ENCODE data around the gene OR8H3. TPM values are rescaled to one million over a fixed set of nuclear protein-coding genes. Genes with fewer than 3 reads are reported as not detected.
"Not testable (repeated sequence)": the region's sequence is repeated elsewhere in the genome, so short reads cannot be mapped to it uniquely, and the experiment has no call there.

OR8H3 gene, protein sequence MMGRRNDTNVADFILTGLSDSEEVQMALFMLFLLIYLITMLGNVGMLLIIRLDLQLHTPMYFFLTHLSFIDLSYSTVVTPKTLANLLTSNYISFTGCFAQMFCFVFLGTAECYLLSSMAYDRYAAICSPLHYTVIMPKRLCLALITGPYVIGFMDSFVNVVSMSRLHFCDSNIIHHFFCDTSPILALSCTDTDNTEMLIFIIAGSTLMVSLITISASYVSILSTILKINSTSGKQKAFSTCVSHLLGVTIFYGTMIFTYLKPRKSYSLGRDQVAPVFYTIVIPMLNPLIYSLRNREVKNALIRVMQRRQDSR
- total RNA-seq, result not detected

DNA sequence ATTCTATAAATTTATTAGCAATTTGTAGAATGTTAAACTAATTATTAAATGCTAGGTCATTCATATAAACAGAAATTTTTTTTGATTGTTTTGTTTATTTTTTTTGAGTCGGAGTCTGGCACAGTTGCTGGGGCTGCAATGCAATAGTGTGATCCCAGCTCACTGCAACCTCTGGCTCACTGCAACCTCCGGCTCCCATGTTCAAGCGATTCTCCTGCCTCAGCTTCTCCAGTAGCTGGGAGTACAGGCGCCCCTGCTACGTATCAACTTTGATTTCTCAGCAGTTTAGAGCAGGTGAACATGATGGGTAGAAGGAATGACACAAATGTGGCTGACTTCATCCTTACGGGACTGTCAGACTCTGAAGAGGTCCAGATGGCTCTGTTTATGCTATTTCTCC is at the start of gene OR8H3:
TSS of gene OR8H3 (plus strand) at position 301 of the 400 bp plus-strand sequence. CDS start at position 301, 0 bp downstream.
- no peaks in the 10 kb centered on the region for H3K27me3 ChIP-seq
- H3K4me3 ChIP-seq, result no peak within 1 kb of the TSS
- no peak within 1 kb of the TSS for H3K27ac ChIP-seq
- no peaks in the 10 kb centered on the region for H3K4me1 ChIP-seq
- no peaks in the 10 kb centered on the region for H3K36me3 ChIP-seq
- no peak for DNase-seq (ENCODE audit: extremely low spot score in 2 of 2)
- H3K9me3 ChIP-seq, result no peaks in the 10 kb centered on the region
- TF ChIP-seq POLR2A (IDR thresholded peaks at IDR 0.05) (no peak), POLR2AphosphoS5 (IDR thresholded peaks at IDR 0.05; ENCODE audit: insufficient read depth in 1 of 2, low read depth in 1 of 2) (no peak)
- TF ChIP-seq, protein P1, sequence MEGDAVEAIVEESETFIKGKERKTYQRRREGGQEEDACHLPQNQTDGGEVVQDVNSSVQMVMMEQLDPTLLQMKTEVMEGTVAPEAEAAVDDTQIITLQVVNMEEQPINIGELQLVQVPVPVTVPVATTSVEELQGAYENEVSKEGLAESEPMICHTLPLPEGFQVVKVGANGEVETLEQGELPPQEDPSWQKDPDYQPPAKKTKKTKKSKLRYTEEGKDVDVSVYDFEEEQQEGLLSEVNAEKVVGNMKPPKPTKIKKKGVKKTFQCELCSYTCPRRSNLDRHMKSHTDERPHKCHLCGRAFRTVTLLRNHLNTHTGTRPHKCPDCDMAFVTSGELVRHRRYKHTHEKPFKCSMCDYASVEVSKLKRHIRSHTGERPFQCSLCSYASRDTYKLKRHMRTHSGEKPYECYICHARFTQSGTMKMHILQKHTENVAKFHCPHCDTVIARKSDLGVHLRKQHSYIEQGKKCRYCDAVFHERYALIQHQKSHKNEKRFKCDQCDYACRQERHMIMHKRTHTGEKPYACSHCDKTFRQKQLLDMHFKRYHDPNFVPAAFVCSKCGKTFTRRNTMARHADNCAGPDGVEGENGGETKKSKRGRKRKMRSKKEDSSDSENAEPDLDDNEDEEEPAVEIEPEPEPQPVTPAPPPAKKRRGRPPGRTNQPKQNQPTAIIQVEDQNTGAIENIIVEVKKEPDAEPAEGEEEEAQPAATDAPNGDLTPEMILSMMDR (IDR thresholded peaks at IDR 0.05), result no peak
- intact Hi-C loops (cut with DNase I), result no loop called here

DNA sequence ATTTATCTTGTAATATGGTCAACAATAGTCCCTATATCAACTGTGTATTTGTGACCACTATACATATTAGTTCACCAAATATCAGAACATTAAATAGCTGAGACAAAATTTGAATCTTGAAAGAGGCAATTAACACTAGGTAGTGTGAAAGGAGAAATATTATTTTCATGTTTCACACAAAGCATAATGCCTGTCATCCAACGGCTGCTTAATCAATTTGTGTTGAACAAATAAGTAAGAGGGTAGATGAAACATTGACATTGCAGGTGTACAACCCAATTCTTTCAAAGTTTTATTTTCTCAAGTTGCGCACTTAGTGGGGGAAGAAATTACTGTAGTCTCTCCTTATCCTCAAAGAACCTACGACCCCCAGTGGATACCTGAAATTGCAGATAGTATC is 32.5 kb upstream of the OR8H3 start:
- H3K27ac ChIP-seq, result no peak overlapping the region
- H3K4me3 ChIP-seq, result no peak overlapping the region
- intact Hi-C loops (cut with DNase I), result no loop called here
- DNase-seq (ENCODE audit: extremely low spot score in 2 of 2), result no peak
- H3K36me3 ChIP-seq, result no peaks in the 10 kb centered on the region
- H3K27me3 ChIP-seq, result no peaks in the 10 kb centered on the region
- no peaks in the 10 kb centered on the region for H3K4me1 ChIP-seq
- no peak for TF ChIP-seq POLR2A (IDR thresholded peaks at IDR 0.05)
- TF ChIP-seq, protein P1 (IDR thresholded peaks at IDR 0.05), result no peak
- no peak for TF ChIP-seq POLR2AphosphoS5 (IDR thresholded peaks at IDR 0.05; ENCODE audit: insufficient read depth in 1 of 2, low read depth in 1 of 2)
- H3K9me3 ChIP-seq, result no peaks in the 10 kb centered on the region

- Histone ChIP-seq H3K27me3 (no peaks in the 10 kb centered on the region), H3K36me3 (no peaks in the 10 kb centered on the region)
Measured at GRCh38 chr11:56093008-56093407, 29.2 kb upstream of the OR8H3 start, which contains the start of gene OR8I2. OR8I2 (plus strand) TSS chr11:56093308; CDS start chr11:56093308, 0 bp downstream.

DNA sequence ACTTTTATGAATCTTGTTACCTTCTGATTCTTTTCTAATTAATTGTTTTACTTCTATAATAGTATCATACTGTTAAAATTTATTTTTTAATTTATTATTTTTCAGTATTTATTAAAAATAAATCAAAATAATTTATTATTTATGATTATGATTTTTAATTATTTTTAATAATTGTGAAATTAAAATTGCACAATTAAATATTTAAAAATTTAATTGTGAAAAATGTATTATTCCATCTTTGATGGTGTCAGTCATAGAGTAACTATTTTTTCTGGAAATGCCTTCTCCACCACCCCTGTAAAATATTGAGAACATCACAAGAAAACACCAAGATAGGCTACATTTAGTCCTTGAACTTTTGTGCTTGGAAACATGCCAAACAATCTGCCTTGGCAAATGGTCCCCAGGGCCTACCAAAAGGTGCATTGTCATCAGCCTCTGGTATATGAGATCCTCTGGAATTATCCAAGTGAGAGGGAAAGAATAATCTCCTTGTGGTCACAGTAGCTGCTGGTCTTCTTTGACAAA is 18.9 kb upstream of the OR8H3 start, which contains the start of gene OR8H2:
TSS of gene OR8H2 (plus strand) at position 478 of the 528 bp plus-strand sequence. CDS start 1,356 bp downstream, outside the sequence.
- no peaks in the 10 kb centered on the region for H3K36me3 ChIP-seq
- no peaks in the 10 kb centered on the region for H3K27me3 ChIP-seq
- H3K9me3 ChIP-seq, result no peaks in the 10 kb centered on the region
- DNase-seq (ENCODE audit: extremely low spot score in 2 of 2), result no peak
- H3K27ac ChIP-seq, result no peak within 1 kb of the TSS
- intact Hi-C loops (cut with DNase I), result no loop called here
- H3K4me1 ChIP-seq, result no peaks in the 10 kb centered on the region
- TF ChIP-seq POLR2A (IDR thresholded peaks at IDR 0.05) (no peak), POLR2AphosphoS5 (IDR thresholded peaks at IDR 0.05; ENCODE audit: insufficient read depth in 1 of 2, low read depth in 1 of 2) (no peak)
- TF ChIP-seq, protein P1 (IDR thresholded peaks at IDR 0.05), result no peak
- H3K4me3 ChIP-seq, result no peak within 1 kb of the TSS

More at GRCh38 chr11:56093008-56093407, 29.2 kb upstream of the OR8H3 start, which contains the start of gene OR8I2:
- Histone ChIP-seq H3K9me3 (no peaks in the 10 kb centered on the region), H3K4me3 (no peak within 1 kb of the TSS), H3K4me1 (no peaks in the 10 kb centered on the region), H3K27ac (no peak within 1 kb of the TSS)
- no peak for TF ChIP-seq POLR2A (IDR thresholded peaks at IDR 0.05)
- intact Hi-C loops (cut with DNase I), result no loop called here
- no peak for DNase-seq (ENCODE audit: extremely low spot score in 2 of 2)

GRCh38 chr11:56140151-56140661 is 18.0 kb downstream of the OR8H3 start, which contains the start of gene OR8J3:
OR8J3 (minus strand) TSS chr11:56140201; CDS start chr11:56137718, 2,483 bp downstream.
- Histone ChIP-seq H3K9me3 (no peaks in the 10 kb centered on the region), H3K4me1 (no peaks in the 10 kb centered on the region), H3K36me3 (no peaks in the 10 kb centered on the region), H3K4me3 (no peak within 1 kb of the TSS), H3K27ac (no peak within 1 kb of the TSS), H3K27me3 (no peaks in the 10 kb centered on the region)
- TF ChIP-seq, protein P1 (IDR thresholded peaks at IDR 0.05), result no peak
- no peak for TF ChIP-seq POLR2A (IDR thresholded peaks at IDR 0.05)
- no peak for TF ChIP-seq POLR2AphosphoS5 (IDR thresholded peaks at IDR 0.05; ENCODE audit: insufficient read depth in 1 of 2, low read depth in 1 of 2)
- no peak for DNase-seq (ENCODE audit: extremely low spot score in 2 of 2)
- intact Hi-C loops (cut with DNase I), result no loop called here

GRCh38 chr11:56143681-56144080 is 21.5 kb downstream of the OR8H3 start:
- H3K27ac ChIP-seq; H3K36me3 ChIP-seq; intact Hi-C loops (cut with DNase I); H3K4me1 ChIP-seq; H3K9me3 ChIP-seq; H3K27me3 ChIP-seq; DNase-seq (ENCODE audit: extremely low spot score in 2 of 2); H3K4me3 ChIP-seq: not testable (repeated sequence)

Measured in vagina (tissue), 2 donors.